ENCODE measurements around the gene SRGAP3.

The SRGAP3 gene

GRCh38 chr3:9251055-9251786 is 1.8 kb upstream of the SRGAP3 start:
- DNase-seq, result no peak

DNA sequence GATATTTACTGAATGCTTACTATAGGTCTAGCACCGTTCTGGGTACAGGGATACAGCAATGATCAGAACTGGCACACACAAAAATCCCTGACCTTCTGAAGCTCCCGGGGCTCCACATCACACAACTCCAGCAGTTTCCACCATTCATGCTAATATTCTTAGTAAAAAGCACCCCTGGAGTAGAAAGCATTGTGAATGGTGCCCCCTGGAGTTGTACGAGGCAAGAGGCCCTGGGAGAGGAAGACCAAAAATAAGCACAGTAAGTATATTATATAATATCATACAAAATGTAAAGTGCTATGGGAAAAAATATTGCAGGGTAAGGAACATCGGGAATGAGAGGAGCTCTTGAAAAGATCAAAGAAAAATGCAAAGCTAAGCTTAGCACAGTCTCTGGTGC is 790 bp upstream of the SRGAP3 start:
- DNase-seq, result no peak

DNA sequence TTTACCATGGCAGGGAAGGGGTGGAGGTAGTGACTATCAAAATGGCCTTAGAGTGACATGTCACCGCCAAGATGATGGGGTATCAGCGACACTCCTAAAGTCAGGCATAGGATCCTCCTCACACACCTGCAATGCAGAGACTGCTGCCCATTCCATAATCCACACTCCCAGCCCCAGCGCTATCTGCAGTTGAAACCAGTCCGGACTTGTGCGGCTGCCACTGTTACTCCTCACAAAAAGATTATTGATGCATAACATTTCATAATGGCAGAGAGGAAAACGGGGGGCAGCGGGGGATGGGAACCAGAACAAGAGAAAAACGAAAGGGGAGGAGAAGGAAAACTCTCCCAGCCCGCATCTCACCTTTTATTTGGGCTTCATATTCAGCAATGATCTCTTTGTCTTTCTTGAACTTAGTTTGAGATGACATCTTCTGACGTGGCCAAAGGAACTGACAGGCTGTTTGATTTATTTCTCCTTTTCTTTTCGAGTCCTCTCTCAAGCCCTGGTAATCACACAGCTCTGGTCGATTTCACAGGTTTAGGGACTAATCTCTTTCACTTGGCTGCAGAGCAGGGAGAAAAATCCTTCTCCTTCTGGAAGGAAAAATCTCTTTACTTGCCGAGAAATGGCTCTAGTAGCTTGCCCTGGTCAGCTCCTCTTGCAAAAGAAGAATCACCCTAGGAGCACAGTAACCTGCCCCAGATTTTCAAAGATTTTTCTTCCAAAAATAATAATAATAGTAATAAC is 749 bp downstream of the SRGAP3 start:
- DNase-seq, result no peak

DNA sequence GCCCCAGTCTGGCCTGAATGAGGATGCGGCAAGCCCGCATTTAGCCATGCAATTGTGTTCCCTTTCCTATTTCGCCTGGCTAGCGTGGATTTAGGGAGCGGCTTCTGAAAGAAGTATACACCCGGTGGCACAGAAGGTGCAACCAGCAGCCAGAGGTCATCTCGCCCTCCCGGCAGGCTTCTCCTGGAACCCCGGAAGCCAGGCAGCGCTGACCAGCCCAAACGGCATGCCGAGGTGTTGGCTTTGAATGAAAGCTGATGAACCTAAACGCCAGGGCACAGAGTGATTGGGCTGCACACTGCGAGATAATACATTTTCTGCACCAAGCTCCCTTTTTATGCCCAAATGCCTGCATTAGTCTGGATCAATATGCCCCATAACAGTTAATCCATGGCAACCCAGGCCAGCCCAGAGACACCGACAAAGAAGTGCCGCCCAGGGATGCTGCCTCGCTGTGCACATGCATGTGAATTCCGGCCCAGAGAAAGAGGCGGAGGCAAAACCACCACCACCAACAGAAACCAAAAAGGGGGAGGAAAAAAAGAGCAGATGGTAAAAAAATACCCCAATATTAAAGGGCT is 1.4 kb downstream of the SRGAP3 start:
- no peak for DNase-seq

GRCh38 chr3:9247361-9247940 is 2.0 kb downstream of the SRGAP3 start:
- DNase-seq, result no peak

DNA sequence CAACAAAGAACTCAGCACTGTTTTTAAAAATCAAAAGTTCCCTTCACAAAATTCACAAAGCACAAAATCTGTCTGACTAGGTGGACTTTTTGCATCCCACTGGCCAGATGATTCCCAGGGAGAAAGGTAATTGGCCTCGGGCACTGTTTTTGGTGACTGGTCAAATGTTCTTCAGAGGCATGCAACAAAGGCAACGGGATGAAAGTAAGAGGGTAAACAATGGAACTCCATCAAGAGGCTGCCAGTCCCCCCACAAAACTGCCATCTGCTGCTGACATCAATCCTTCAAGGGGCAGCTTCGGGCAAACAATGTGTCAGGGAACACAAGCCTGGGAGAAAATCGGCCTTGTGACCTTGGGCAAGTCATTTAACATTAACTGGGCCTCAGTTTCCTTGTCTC is 3.3 kb downstream of the SRGAP3 start:
- DNase-seq, result no peak

- no peak for DNase-seq
These were observed 4.8 kb downstream of the SRGAP3 start for GRCh38 chr3:9244495-9245183.

DNA sequence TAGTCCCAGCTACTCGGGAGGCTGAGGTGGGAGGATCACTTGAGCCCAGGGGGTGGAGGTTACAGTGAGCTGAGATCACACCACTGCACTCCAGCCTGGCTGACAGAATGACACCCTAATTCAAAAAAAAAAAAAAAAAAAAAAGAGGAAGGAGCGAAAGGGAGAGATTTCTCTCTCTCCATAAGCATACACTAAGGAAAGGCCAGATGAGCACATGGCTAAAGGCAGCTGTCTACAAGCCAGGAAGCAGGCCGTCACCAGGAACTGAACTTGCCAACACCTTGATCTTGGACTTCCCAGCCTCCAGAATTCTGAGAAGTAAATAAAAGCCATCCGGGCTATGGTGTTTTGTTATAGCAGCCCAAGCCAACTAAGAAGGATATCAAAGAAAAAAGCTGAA is 7.5 kb downstream of the SRGAP3 start:
- DNase-seq, result no peak

DNA sequence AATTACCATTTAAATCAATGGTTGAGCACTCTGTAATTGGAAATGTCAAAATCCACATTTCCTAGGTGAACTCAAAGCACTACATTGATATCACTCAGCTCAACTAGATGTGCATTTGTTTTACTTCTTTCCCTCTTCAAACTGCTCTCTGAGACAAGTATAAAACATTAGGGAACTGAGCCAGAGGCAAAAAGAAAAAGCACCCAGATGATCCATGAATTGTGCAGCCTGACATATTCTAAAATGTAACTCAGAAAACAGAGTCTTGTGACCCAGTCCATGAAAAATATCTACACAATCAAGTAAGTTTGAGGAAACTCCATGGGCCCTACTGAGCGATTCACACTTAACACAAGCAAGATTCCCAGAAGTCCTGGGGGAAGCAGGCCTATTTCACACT is 9.8 kb downstream of the SRGAP3 start:
- DNase-seq, result no peak

DNA sequence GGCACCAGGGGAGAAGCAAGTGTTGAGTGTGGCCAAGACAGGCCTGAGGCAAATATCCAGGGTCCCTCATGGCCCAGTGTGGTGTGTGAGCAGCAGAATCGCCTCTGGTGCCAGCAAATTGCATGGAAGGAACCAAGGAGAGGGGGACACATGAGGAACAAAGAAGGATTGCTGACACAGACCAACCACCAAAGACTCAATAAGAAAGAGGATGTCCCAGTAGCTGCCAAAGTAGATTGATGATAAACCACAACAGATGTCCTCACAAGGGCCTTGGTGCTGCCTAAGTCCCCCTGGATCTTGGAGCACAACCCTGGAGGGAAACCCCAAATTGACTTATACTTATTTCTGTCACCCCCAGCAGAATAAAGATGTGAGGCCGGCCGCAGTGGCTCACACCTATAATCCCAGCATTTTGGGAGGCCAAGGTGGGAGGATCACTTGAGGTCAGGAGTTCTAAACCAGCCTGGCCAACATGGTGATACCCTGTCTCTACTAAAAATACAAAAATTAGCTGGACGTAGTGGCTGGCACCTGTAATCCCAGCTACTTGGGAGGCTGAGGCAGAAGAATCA is 10.6 kb downstream of the SRGAP3 start:
- no peak for DNase-seq

DNA sequence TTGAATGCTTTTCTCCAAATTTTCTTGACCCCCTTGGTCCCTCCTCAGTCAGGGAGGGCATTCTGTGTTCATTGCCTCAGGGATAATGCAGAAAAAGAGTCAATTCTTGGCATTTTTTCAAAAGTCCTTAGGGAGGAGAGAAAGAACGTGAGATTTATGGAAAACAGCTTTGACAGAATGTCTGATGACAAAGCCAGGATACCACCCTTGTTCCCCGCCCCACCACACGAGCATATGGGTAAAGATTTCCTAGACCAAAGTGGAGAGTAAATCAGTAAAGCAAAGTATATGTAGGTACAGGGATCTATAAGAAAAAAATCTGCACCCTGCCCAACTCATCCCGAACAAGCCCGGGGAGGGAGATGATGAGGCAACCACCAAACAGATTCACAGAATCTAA is 11.2 kb downstream of the SRGAP3 start:
- DNase-seq, result no peak

DNA sequence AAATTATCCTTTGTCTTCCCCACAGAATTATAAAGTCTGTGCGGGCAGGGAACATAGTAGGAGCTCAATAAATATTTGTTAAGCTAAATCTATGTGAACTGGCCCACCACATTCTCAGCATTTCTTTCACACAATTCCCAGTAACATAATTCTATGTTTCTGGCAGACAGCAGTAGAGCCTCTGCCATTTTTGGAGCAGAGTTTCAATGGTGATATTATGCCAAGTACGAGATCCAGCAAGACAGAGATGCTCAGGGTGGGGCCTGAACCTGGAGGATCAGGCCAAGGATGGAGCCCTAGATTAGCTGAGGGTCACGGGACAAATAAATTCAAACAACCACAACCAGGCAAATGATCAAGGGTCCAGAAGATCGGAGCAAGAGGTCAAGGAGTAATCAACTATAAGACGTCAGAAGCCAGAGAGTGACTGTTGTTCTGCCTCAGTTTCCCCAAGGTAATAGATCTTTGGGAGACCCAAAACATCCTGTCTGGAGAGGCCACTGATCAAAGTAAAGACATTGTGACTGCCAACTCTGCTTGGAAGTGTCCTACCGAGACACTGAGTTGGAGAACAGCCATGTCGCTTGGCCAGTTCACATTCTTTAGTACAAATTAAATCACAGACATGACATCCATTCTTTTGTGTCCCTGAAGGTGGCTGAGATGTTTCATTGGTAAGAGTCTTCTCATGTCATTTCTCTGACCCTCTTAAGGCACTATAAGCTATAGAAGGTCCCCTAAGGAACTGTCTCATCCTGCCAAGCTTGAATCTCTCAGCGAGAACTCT is 15.4 kb downstream of the SRGAP3 start:
- no peak for DNase-seq

- DNase-seq, result no peak
These were observed 16.3 kb downstream of the SRGAP3 start for GRCh38 chr3:9233101-9233500.

DNA sequence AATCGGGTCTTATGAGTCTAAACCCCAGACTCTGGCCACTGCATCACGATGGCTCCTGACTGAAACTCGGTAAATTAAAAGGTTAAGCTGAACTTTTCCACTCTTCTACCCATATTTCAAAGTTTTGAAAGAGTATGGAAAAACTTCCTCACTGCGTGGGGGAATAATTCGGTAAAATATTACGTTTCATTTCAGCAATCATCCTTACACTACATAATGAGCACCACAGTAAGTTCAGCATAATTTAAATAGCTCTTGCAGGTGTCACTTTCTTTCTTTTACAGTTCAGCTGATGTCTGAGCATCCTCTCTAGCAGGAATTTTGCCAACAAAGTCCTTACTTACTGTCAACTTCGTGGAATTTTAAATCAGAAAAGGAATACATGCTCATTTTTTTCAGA is 17.5 kb downstream of the SRGAP3 start:
- DNase-seq, result no peak

GRCh38 chr3:9231471-9231870 is 18.0 kb downstream of the SRGAP3 start:
- DNase-seq, result no peak

DNA sequence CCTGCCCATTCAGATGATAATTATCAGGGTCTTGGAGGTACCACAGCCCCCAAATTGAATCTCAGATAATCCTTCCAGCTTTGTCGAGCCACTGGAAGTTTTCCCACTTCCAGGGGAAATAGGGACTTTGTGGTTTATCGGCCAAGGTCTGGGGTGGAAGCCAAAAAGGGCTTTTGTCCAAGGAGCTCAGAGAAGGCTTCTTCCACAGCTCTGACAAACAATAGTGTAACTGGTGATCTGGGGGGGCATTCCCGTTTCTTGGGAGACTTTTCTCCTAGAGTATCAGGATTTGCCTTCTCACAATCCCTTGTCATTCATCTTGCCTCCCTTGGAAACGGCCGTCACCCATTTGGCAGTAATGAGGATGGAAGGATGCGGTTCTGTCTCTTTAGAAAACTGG is 18.4 kb downstream of the SRGAP3 start:
- no peak for DNase-seq

- no peak for DNase-seq
These were observed 18.9 kb downstream of the SRGAP3 start for GRCh38 chr3:9230596-9230995.

DNA sequence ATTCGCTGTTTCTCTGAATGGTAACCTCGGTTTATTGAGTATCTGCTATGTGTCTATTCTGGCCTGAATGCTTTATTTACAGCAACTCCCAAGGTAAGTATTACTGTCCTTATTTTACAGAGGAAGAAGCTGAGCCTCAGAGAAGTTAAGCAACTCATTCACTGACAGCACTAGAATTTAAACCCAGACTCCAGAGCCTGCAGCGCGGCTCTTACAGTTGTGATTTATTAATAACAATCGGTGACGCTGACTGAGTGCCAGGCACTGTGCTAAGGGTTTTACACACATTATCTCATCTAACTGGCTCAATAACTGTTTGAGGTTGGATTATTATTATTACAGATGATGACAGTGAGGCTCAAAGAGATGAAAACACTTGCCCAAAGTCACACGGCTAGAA is 19.6 kb downstream of the SRGAP3 start:
- DNase-seq, result no peak

DNA sequence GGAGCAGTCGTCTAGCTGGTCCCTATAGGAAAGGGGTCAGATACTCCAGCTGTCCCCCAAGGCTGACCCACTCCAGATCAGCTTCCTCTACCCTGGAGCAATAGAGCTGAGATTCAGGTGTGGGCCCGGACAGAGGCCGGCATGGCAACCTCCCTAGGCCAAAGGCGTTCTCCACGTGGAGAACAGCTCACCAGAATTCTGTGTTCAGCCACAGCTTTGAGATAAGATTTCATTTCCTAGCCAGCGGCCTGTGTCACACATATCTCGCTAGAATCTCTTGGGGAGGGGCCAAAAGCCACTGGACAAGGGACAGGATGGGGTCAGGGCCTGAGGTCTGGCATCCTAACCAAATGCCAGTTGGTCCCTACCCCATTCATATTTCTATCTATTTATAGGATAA is 20.1 kb downstream of the SRGAP3 start:
- no peak for DNase-seq

- DNase-seq, result no peak
These were observed 23.1 kb downstream of the SRGAP3 start for GRCh38 chr3:9226326-9226725.

GRCh38 chr3:9225268-9225667 is 24.2 kb downstream of the SRGAP3 start:
- no peak for DNase-seq

- DNase-seq, result no peak
These were observed 25.0 kb downstream of the SRGAP3 start for GRCh38 chr3:9224490-9224889.

Data from cortex of kidney (tissue), 1 donor.